GM21447 (cell line): Measurements from ENCODE around the gene SYT1.

Experiments used
- ATAC-seq: cut with Tn5 transposase; IDR thresholded peaks from one replicate; pipeline ENCODE4 v1.9.1; 2021; ENCODE audit not compliant: unreplicated experiment

Gene SYT1

DNA sequence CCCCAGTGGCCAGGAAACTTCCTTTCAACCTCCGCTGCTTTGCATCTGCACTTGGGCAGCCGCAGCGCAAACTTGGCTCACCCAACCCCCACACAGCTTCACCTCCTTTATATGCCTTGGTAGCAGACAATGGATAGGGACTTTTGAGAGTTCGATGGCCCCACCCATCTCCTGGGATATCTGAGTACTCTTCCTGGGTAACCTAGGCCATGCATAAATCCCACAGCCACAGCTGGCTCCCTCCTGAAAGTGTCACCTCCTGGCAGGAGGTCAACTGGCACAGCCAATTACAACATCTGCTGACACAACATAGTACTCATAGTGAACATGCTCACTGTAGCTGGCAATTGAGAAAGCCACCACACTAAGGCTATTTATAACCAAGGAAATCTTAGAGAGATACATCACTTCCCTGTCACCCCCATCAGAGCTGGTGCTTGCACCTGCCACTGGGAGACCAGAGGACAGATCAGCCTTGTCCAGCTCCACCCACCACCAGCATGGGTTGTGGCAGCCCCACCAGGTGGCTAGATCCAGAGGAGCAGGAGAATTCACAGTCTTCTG is 410.0 kb downstream of the SYT1 start:
- no peak for ATAC-seq

DNA sequence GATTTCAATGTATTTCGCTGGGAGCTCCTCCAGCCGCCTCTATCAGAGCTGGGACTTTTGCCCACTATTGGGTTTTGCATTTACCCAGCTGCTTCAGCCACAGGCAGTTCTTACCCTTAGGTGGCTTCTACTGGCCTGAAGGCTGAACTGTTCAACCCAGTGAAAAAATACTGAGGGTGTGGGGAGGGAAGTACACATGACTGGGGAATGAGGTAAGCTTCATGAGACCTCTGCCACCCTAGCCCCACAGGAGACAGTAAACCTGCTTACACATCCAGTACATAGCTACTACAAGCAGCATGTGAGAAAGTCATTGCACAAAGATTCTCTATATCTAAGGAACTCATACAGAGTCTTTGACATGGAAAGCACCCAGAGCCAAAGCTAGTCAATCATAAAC is 411.1 kb downstream of the SYT1 start:
- no peak for ATAC-seq

DNA sequence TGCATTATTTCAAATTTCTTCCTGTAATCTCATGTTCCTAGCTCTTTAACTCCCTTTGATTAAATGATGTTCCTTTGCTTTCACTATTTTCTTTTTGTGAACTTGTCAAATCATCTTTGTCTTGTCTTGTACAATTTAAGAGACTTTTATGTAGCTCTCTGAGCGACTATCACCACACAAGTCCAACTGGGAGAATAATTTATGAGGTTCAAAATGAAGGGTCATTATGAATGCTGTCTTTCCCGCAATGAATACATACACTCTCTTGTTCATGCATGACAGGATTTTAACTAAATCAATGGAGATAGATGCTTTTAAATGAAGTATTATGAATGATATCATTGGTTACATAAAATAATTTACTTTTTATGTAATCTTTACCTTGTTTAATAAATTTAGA is 418.8 kb downstream of the SYT1 start:
- ATAC-seq = no peak

DNA sequence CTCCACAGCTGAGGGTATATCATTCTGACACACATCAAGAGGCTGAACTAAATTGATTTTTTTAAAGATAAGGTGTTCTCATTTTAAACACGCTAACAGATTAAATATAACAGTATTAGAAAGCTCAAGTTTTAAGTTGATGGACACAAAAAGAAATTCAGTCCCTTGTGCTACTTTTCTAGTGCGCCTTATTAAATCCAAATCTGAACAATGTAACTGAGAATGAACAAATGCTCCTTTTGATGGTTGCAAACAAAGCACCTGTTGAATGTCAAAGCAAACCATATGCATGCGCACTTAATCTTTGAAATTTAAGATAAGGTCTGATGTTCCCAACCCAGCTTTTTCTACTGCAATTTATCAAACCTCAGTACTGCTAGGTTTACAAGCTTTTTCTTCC is 424.3 kb downstream of the SYT1 start:
- no peak for ATAC-seq

DNA sequence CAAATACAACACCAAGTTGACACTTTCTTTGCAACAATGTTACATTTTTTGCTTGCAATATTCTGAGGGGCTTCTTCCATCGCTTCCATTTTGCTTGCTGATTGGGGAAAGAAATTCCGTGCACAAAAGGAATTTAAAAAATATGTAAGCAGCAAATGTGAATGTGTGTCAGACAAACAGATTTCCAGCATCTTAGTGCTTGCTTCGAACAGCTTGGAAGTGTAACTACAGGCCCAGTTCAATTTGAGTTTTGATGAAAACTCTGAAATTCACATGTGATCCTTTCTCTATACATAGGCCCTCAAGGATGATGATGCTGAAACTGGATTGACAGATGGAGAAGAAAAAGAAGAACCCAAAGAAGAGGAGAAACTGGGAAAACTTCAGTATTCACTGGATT is 427.1 kb downstream of the SYT1 start:
- ATAC-seq = no peak

DNA sequence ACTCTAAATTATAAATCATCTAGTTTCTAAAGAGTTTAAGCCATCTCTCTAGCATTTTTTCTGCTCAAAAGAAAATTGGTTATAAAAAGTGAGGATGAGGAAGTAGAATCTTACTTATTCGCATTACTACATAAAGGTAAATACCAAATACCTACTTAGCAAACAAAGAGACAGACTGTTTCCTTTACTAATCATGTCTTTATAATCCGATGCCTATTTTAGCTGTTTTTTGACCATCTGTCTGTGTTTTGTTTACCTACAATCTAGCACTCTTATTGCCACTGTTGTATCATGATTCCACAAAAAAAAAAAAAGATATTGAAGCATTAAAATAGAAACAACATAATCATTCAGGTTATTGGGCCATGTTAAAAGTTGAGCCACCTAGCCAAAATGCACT is 430.0 kb downstream of the SYT1 start:
- no peak for ATAC-seq

DNA sequence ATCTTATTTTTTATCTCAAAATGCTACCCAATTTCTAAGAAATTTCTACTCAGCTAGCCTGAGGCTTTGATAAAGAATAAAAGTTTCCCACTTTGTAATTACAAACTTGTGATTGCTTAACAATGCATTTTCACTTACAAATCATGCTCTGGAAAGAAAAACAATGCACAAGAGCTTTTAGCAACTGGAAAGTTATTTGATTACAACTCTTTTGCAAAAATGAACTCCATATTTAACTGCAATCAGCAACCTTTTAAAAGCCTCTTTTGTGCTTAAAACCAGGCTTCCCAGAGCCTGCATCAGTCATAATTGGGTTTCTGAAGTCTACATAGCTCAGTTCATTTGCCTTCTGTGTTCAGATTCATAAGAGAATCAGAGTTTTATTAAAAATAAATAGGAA is 431.0 kb downstream of the SYT1 start:
- ATAC-seq = no peak

DNA sequence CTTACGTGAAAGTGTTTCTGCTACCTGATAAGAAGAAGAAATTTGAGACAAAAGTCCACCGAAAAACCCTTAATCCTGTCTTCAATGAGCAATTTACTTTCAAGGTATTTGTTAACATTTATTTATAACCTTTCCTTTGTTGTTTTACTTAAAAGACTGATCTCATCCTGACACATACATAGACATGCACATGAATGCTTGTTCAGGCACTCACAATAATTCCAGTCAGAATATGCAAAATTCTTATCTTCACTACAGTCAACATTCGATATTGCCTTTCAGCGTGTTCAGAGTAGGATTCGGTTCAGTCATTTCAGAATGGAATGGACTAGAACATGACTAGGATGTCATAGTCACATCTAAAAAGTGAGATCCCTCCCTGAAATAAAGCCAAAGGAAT is 431.6 kb downstream of the SYT1 start:
- no peak for ATAC-seq

DNA sequence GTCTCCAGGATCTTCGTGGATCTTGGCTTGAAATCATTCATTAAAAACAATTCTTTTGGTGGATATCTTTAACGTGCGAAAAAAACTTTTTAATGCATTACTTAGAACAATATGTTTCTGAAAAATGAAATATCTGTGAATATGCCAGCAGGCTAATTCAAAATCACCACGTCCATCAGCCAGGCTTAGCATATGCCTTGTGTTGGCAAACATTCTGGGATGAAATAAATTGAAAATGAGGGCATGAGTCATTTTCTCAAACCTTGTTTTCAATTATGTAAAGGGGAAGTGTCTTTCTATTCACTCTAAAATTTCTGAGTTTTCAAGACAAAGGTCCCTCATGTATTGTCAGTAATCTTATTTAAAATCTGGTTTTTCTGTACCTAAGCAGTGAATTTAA is 432.3 kb downstream of the SYT1 start:
- ATAC-seq = no peak

DNA sequence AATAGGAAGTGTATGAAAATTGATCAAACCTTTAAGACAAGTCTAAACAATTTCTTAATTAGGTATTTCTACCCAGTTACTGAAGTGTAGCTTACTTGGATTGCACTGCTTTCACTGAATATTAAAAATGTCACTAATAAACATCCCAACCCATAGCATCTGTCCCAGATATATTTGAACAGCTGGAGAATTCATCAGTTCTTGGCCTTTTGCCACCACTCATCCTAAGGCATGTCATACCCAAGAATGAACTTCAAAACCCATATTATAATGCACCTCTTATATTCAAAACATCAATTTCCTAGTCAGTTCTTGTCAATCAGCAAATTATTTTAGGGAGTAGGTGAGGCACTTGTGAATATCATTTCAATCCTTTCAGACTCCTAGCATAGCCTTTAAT is 433.9 kb downstream of the SYT1 start:
- ATAC-seq = no peak

DNA sequence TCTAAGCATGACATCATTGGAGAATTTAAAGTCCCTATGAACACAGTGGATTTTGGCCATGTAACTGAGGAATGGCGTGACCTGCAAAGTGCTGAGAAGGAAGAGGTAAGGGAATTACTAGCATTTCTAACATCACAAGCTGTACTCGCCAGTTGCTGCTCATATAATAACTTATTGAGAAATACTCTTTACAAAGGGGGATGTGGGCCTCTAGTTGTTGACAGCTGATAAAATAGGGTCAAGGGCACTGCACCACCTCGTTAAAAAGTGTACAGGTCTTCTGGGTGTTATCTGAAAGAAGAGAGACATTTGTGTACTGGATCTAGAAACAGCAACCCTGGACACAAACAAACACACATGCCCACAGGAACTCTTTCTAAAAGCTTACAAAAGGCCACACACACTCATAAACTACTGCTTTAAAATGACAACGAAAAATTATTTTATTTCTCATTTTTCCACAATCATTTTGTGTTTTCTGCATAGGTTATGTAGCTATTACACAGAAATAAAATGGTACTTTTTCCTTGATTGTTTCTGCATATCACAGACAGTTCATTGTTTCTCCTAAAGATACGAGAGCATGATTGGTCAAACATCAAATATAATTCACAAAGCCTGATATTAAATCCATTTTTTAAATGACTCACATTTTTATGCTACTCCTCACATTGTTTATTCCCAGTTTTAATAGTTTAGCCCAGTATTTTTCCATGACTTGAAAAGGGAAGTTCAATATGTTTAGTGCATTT is 435.0 kb downstream of the SYT1 start:
- no peak for ATAC-seq

DNA sequence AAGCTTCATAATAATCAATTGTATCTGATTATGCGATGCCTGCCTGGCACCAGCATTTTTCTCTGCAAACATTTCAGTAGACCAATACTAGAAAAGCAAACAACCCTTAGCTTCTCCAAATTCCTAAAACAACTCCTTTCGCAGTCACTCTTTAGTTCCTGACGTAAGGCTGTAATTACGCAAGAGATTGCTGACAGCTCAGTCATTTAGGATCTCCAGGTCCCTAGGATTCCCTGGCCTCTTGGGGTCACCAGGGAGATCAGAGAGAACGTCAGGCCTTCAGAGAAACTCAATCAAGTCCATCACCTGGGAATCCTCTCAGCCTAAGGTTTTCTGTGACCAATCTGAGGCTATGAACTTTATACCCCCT is 435.6 kb downstream of the SYT1 start:
- no peak for ATAC-seq

DNA sequence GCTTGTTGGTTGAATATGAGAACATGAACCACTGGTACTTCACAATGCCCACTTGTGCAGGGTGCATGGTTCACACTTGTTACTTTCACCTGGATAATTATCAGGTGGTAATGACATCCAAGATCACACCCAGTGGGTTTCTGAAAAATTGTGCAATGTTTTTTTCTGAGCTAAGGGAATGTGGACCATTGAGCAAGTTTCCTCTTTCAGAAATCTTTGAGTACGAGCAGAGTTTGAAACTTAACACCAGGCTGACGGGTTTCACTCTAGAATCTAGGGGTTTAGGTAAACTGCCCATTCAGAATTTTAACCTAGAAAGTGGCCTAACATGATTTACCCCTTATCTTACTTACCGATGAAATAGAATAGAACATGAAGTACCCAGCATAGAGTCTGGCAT is 436.6 kb downstream of the SYT1 start:
- ATAC-seq = no peak

DNA sequence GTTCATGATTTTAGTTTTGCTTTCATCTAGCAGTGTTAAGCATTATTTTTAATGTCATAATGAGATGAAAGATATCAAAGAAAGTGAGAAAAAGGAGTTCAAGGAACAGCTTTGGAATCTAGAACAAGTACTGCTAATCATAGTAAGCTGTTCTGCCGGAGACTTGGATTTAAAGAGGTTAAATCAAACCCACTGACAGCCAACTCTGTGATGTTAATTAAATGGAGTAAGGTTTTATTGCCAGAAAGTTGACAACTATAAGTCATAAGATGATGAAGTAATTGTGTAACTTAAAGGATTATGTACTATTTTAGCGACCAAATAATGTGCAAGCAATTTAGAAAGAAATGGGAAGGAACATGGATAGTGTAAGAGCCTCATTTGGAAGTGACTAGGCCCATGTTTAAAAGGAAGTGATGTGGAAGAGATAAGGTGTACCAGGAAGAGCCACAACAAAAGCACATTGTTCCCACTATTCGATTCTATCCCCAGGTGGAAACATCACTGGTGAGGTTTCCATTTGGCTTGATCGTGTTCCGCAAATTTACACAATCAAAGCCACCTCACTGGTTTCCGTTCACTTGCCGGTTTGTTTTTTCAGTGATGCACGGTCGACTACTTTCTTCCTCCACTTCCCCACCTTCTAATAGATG is 437.7 kb downstream of the SYT1 start:
- ATAC-seq = no peak

DNA sequence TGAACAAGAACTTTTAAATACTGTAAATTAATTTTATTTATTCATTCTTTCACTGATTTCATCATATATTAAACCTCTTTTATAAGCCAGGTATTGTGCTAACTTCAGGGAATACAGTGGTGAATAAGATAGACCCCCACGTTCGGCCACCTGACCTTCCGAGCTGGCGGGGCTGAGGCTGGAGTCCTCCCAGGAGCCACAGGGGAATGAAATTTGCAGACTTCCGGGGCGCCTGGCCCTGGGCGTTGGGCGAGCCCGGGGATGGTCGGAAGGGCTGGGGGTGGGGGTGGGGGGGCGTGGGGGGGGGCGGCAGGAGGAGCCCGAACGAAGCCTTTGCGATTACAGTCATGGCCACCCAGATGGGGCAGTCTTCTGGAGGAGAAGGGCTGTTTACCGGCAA is 442.8 kb downstream of the SYT1 start:
- ATAC-seq = no peak

DNA sequence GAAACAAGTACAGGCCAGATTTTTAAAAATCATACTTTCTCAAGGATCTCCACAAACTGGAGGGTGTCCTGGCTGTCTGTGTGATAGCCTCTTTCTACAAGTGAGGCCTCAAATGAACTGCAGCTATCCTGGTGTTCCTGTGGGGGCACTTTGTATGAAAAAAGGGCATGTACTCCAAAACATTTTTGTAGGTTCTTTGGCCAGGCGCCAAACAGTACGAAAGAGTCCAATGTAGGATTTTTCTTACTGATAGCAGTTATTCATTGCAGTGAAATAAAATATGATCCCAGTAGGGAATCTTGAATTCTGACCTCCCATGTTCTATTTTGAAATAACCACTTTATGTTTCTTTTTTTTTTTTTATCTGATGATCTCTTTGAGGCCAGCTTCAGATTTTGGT is 444.5 kb downstream of the SYT1 start:
- ATAC-seq = no peak

DNA sequence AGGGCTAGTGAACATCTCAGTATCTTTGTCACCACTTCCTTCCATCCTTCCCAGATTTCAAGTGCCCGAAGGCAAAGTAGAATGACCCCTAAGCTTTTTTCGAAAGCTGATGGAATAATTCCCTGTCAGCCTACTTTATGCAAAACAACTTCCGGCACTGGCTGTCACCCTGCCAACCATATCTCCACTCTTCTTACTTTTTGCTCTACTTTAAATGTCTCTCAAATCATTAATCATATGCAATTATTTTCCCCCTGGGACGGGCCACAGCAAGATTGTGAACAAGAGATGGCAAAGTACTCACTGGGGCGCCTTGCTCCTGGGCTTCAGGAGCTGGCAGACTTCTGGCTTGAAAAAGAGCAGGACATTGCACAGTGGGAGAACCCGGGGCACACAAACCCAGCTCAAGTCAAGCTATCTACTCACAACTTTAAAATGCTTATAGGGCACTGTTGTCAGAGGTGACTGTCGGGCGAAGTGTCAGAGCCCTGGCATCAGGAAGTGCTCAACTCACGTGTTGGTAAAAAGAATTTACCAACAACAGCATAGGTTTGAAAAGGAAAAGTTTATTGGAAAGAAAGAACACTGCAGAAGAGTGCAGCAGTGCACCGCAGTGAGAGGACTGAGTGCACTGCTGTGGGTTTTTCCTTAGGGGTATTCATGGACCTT is 452.7 kb downstream of the SYT1 start:
- no peak for ATAC-seq

DNA sequence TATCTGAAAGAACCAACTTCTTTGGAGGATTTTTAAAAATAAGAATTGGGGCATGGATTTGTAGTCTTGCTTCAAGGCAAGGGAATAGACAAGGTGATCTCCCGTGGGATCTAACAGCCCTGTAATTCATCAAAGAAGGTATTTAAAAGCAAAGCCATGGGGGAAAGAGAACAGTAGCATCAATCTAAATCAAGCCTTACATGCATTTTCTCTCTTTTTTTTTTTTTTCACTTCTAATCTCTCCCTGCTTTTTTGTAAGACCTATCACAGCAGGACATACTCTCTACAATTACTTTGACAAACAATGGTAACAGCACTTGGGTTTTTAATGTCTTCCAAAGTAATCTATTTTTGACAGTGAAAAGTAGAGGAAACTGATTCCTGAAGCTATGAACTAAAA is 458.3 kb downstream of the SYT1 start:
- no peak for ATAC-seq

DNA sequence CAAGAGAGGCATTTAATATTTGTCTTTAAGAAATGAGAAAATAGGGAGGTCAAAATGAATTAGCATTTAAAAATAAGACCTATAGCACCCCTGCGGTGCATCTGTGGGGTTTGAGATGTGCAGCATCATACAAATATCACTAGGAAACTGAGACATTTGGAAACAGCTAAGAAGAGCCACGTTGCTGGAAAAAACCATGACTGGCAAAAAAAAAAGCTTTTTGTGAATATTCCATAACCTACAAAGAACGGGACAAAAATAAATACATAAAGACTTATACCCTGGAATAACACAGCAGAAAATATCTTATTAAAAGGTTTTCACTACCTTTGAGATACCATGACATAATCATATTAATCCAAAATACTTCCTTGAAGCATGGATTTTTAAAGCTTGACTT is 460.0 kb downstream of the SYT1 start:
- ATAC-seq = no peak

DNA sequence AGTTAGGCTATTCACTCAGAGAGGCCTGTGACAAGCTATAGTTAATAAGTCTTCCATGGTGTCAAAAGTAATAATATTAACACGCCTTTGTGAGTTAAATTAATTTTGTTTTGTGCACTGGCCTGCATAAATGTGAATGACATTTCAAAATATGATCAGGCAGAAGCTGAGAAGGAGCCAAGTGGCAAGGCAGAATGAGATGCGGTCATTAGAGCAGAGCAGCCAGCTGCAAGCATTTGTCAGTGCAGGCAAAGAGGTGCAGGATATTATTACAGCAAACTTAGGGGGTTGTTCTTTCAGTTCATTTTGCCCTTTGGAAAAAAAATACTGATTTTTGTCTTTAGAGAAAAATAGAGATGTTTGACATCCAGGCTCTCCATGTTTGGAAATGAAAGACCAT is 461.6 kb downstream of the SYT1 start:
- no peak for ATAC-seq

DNA sequence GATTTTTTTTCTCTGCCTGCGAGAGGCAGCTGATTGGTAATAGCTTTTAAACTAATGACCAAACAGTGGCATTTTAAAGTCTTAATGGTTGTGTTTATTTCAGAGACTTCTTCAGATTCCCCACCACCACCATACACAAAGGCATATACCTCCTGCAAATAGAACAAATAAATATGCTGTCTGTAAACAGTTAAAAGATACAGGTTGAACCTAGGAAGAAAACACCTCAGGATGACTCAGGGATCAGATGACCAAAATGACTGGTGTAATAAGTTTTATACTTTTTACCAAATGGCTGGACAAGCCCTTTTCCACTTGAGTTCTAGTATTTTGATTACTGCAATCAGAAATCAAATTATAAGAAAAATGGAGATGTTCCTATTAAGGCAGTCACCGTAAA is 462.1 kb downstream of the SYT1 start:
- ATAC-seq = no peak

DNA sequence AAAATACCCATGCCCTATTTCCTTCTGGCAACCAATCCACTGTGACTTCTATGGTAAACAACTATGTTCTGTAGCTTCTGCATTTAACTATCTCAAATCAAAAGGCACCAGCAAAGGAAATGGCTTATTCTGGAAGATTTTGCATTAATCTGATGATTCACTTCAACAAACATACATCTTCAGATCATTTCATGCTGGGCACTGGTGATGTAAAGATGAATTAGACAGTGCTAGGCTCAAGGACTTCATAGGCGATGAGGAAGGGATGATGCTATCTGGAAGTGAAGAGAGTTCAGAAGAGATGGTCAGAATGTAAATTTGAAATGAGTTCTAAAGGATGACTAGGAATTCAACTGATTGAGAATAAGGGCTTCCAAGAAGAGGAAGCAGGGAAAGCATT is 462.9 kb downstream of the SYT1 start:
- ATAC-seq = no peak
